Inferior parietal cortex (tissue), 1 donor: Measurements from ENCODE around the gene IMPDH1.
"Not testable (repeated sequence)": the region's sequence is repeated elsewhere in the genome, so short reads cannot be mapped to it uniquely, and the experiment has no call there.

Source experiments
- DNase-seq: peaks from one replicate; pipeline ENCODE4 v3.0.0-alpha.2; 2016; ENCODE audit errors: extremely low spot score

The IMPDH1 gene

DNA sequence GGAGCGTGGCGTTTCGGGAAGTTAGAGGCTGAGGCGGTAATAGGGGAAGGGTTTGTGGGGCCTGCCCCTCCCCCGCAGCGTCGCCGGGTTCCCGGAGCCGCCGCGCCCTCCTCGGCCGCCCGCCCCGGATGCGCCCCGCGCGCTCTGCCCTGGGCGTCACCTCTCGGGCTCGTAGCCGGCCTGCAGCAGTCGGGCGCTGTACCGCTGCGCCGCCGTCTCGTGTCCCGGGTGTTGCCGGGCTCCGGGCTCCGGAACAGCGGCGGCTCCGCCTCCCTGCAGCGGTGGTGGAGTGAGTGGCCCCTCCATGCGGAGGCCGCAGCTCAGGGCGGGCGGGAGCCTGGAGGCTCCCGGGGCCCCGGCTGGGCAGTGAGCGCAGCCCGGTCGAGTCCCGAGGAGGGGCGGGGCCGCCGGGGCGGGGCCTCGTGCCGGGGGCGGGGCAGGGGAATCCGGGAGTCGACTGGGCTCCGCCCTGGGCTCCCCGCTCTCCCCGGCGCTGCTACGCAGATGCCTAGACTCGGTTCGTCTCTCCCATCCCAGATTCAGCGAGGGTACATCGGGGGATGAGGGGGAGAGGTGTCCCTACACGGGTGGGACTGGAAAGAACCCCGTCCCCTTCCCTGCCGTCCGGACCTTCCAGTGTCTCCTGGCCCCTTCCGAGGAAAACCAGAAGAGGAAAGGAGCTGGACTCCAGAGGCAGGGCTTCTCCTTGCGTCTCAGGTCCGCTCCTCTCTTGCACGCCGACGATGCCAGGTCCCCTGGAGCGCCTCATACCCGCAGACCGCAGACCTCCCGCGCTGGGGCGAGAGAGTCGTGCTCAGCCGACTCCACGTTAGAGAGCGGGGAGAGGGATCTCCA is at the start of gene IMPDH1:
IMPDH1 (minus strand) TSS at position 387 of the 855 bp plus-strand sequence; CDS start at position 306, 81 bp downstream.
- DNase-seq, result peak; percentile 68

DNA sequence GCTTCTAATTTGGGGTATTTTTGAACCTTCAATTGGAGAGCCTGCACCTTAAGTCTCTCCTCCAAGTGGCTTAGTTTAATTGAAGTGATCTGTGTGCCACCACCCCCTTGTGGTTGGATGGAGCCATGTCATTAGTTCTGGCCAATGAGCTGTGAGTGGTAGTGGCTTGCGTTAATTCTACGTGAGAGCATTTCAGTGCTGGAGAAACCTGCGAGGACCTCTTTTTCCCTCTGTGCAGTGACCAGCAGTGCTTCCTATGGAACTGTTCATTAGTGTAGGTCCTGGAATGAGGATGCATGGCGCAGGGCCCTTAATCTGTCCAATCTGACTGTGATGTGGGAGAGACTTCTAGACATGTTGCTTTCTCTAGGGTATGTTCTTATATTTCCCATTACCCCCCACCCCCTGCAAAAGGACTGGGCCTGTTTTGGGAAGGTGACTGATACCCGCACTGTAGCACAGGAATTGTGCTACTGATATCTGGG is 49.7 kb upstream of the IMPDH1 start:
- DNase-seq, result peak; percentile 77

DNA sequence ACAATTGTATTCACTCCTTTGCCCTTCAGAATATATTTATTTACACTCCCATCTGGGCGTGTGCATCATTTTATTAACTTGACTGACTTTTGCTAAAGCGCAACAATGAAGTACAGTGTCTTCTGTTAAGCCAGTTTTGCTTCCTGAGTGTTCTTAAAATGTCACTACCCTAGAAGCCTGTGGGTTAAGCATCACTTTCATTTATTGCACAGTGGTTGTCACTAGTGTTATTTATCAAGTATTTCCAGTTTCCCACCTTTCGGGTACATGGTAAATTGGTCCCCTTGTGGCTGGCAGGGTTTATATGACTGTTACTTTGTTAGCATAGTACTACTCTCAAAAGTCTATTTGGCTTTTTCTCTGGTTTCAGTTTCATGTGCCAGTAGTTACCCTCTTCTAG is 49.2 kb upstream of the IMPDH1 start:
- no peak for DNase-seq

DNA sequence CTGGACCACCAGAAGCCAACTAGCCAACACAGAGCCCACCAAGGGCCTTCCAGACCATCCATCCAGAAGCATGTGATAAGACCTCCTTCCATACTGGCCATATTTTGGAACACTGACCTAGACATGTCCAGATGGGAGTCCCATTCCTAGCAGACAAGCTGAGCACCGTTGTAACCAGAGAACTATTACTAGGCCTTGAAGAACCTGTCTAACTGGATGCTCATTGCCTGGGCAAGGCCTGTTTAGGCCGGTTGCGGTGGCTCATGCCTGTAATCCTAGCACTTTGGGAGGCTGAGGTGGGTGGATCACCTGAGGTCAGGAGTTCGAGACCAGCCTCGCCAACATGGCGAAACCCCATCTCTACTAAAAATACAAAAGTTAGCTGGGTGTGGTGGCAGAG is 47.6 kb upstream of the IMPDH1 start:
- not testable (repeated sequence) for DNase-seq

DNA sequence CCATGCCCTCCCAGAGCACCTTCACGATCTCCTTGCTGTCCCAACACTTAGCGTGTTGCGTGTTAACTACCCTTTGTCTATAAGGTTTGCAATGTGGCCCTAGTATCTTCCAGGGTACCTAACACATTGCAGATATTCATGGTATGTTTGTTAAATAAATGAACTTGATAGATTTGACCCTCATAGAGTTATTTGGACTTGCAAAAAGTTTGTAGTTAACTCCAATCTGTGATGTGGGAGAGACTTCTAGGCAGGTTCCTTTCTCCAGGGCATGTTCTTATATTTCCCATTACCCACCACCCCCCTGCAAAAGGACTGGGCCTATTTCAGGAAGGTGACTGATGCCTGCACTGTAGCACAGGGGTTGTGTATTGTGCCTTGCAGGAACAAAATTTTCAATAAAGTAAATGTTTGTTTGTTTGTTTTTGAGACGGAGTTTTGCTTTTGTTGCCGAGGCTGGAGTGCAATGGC is 46.5 kb upstream of the IMPDH1 start:
- no peak for DNase-seq

DNA sequence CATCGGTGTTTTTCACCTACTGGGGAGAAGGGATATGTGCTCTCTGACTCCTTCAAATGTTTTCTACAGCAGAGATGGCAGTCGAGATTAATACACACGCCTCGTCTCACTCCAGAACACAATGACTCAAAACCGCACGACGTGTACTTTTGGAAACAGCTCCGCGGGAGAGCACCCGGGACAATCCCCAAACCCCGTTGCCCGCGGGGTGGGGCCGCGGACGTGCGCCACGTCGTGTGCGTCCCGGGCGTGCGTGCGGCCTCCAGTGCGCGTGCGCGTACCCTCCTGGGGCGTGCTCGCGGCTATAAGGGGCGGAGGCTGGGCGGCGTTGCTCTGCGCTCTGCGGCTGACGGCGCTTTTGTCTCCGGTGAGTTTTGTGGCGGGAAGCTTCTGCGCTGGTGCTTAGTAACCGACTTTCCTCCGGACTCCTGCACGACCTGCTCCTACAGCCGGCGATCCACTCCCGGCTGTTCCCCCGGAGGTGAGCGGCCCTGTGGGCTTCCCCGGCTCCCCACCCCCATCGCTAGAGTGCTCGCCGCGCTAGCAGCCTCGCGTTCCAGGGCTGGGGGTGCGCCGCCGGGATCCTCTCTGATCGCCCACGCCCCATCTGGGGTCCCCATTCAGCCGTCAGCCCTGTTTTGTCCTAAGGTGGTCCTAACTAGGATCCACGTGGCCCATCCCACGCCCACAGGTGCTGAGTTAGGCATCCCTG is 45.9 kb upstream of the IMPDH1 start, which contains the start of gene HILPDA:
HILPDA (plus strand) TSS at position 336 of the 712 bp plus-strand sequence. CDS start 1,391 bp downstream, outside the sequence.
- peak; percentile 93 for DNase-seq

DNA sequence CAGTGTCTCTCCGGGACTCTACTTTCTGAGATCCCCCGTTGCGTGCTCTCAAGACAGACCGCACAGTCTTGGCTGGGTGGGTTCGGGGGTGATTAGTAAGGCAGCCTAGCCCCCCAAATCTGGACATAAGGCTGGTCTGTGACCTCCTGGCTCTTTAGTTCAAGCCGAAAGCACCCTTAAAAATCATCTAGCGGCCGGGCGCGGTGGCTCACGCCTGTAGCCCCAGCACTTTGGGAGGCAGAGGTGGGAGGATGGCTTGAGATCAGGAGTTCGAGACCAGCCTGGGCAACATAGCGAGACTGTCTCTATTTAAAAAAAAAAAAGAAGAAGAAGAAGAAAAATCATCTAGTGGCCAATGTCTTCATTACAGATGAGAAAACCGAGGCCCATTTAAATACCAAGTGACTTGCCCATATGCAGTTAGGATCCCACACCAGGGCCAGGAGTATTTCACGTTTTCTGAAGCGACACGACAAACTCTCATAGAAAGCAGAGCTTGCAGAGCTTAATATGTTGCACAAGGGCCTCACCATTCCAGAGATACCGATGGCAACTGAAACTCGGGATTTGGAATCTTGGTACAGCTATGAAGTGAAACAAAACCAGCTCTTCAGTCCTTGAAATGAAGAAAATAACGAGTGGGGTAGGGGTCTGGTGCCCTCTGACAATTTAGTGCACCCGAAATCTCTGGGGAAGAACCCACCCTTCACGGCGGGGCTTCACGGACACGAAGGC is 45.2 kb upstream of the IMPDH1 start:
- no peak for DNase-seq

DNA sequence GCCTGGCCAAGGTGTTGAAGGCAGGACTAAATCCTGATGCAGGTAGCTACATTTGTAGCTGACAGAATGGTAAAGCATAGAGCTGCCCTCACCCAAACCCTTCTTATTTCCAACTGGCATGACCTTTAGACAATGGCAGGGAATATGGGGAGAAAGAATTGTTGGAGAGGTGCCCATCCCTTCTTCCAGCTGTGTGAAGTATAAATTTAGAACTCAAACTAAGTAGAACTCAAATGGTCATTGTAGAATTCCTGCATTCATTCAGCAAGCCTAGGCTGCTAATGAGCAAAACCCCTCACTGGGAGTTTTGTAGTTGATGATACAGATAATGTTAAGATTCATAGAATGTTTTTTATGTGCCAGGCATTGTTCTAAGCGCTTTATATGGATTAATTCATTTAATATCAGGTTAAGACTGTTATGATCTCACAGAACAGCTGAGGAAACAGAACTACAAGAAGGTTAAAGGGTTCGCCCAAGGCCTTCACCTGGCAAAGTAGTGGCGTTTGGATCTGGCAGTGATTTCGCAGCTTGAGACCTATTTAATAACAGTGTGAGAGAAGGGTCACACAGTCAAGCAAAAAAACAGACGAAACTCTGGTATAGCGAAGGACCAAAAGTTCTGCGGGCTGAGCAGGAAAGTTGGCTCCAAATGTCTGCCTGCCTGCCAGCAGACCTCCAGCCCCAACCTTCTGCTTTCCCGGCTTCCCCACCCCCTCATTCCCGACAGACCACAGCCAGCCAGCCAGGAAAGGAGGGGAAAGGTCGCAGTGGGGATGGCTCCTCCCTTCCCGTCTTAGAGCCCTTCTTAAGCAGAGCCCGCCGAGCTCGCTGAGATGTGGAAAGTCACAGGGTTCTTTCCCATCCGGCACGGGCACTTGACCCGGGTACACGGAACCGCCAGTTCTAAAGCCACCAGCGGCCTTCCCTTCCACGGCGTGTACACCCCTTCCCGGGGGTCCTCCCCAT is 44.3 kb upstream of the IMPDH1 start:
- DNase-seq, result no peak

DNA sequence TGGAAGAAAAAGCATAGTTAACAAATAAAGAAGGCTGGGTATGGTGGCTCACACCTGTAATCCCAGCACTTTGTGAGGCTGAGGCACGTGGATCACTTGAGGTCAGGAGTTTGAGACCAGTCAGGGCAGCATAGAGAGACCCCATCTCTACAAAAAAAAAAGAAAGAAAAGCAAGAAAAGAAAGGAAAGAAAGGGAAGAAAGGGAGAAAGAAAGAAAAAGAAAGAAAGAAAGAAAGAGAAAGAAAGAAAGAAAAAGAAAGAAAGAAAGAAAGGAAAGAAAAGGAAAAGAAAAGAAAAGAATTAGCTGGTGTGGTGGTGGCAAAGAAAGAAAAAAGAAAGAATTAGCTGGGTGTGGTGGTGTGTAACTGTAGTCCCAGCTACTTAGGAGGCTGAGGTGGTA is 42.8 kb upstream of the IMPDH1 start:
- no peak for DNase-seq

DNA sequence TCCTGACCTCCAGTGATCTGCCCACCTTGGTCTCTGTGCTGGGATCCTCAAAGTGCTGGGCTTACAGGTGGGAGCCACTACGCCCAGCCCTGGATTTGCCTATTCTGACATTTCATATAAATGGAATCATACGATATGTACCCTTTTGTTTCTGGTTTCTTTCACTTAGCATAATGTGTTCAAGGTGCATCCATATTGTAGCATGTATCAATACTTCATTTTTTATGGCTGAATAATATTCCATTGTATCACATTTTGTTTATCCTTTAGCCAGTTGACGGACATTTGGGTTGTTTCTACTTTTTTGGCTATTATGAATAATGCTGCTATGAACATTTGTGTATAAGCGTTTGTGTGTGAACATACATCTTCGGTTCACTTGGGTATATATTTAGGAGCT is 41.1 kb upstream of the IMPDH1 start:
- no peak for DNase-seq

DNA sequence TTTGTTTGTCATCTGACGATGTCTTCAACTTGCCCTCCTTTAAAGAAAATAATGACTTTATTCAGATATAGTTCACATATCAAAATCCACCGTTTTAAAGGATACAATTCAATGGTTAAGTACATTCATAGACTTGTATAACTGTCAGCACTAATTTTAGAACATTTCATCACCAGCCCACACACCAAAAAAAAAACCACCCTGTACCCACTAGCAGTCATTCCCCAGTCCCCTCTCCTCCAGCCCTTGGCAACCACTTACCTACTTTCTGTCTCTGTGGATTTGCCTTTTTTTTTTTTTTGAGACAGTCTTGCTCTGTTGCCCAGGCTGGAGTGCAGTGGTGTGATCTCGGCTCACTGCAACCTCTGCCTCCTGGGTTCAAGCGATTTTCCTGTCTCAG is 40.6 kb upstream of the IMPDH1 start:
- DNase-seq, result no peak

DNA sequence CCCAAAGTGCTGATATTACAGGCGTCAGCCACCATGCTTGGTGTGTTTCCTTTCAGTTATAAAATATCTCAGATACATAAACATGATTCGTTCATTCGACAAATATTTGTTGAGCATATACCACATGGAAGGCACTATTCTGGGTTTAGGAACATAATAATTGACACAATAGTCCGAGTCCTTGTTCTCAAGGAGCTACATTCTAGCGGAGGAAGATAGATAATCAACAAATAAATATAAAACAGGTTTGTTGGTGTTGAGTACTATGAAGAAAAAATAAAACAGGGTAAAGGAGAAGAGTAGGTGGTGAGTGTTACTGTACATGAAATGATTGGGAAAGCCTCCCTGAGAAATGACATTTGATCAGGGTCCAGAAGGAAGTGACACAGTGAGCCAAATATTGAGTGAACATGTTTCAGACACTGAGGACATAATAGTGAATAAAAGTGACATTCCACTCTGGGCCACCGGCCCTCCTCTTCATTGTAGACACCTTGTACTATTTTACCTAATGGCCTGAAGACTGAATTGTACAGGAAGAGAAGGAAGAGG is 39.0 kb upstream of the IMPDH1 start:
- DNase-seq, result no peak

DNA sequence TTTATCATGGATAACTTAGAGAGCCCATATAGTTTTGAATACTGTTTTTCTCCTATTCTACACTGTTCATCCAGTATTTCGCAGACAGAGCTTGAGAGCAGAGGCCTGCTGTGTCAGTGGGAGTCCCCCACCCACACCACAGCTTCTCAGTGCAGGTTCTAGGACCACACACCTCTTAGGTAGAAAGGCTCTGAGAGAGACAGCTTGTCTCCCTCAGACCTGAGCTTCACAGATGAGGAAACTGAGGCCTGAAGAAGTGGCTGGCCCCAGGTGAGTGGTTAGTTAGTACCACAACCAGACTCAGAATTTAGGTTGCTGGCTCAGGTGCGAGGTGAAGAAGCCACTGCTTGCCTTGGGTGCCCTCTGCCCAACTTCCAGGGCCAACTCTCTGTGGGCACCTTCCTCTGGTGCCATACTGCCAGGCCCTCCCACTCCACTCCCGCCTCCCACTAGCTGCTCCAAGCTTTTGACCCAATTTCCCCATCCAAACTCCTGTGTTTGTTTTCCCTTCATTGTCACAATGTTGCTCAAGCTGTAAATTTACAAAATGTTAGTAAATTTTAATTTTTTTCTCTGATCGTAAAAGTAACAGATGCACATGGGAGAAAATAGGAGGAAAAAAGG is 38.3 kb upstream of the IMPDH1 start:
- no peak for DNase-seq

DNA sequence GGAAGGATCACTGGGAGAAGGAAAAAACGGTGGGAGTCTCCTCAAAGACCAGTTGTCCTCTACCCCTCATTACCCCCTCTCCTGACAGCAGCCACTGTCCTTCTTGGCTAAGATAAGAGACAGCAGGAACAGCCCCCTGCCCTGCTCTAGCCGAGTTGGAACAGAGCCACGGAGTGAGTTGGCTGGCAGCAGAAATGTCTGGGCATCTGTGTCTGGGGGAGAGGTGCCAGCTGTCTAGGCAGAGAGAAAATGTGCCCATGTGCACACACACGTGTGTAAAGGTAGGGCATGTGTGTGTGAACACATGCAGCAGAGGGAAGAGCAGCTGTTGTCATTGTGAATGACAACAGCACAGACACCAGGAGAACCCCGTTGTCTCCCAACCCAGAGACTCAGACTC is 36.5 kb upstream of the IMPDH1 start:
- DNase-seq, result no peak

DNA sequence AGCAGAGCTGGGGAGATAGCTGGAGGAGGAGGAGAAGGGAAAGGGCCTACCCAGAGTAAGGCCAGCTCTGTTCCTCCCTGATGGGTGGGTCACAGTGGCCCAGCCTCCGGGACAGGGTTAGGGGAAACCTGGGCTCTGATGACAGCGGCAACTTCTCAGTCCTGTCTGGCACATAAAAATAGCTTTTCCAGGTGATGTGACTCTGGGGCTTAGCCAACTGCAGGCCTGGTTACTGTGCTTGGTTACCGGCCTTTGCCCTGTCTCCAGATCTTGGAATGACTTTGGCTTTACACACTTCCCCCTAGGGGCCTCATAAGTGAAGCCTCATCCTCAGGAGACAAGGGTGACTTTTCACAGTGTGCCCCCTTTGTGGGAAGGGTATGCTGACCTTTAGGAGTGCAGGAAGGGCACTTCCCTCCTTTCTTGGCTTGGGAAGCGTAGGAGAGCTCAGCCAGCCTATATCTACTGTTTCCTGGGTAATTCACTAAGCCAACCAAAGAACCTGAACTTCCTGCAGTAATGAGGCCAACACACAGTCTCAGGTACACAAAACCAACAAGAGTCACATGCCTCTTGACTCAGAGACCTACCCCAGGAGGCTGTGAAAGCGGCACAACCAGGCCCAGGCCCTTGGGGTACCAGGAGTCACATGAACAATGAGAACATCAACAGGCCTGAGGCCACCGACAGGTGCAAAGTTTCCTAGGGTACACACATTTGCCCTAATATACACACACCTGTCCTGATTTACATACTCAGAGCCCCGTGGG is 34.2 kb upstream of the IMPDH1 start:
- DNase-seq, result no peak

DNA sequence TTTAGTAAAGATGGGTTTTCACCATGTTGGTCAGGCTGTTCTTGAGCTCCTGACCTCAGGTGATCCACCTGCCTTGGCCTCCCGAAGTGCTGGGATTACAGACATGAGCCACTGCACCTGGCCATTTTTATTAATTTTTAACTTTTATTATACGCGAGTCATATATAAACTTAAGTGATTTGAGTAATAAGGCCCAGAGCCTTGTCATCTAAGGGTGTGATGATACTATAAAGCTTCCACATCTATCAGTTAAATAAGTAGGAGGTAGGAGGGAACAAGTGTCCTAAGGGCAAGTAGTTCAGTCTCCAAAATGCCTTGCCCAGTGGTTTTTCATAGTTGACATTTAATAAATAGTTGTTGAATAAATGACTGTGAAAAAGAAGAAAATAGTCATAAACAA is 32.6 kb upstream of the IMPDH1 start:
- DNase-seq, result no peak

DNA sequence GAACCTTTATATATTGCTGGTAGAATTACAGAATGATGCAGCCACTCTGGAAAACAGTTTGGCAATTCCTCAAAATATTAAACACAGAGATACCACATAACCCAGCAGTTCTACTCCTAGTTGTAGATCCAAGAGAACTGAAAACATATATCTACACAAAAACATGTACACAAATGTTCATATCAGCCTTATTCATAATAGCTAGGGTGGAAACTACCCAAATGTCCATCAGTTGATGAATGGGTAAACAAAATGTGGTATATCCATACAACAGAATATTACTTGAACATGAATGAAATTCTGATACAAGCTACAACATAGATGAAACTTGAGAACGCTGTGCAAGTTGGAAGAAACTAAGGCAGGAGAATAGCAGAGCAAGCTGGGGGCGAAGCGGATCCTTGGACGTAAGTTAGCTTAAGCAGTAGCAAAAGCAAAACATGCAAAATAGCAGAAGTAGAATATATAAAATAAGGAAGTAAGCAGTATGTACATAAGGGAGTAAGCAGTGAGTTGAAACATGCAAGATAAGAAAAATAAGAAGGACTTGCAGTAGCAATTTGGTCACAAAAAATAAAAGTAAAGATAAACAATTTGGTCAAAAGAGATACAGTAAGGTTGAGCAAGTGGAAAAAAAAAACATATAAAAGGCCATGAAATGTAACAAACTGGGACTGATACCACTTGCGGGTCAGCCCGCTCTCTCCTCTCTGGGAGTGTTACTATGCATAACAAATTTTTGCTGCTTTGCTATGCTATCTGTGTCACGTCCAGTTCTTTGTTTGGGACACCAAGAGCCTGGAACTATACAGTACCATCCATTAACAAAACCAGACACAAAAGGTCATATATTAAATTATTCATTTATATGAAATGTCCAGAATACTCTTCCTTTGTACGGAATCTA is 27.9 kb upstream of the IMPDH1 start:
- no peak for DNase-seq

DNA sequence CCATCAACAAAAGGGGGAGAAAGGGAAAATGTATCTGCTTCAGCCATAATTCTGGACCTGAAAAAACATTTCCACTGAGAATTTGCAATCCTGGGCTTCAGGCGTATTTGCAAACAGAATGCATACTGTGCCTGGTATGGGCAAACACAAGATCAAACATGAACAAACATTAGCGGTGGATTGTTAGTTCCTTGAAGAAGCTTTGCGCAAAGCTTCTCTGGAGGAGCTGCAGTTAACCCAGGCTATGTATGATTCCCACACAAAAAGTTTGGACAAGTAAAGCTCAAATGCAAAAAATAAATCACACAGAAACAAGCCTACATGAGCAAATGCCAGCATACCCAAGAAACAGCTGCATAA is 25.5 kb upstream of the IMPDH1 start:
- no peak for DNase-seq
